ENCODE data around the gene NEK6.

The NEK6 gene

GRCh38 chr9:124261736-124262648 is 4.2 kb downstream of the NEK6 start:
- no peak for DNase-seq (ENCODE audit: low spot score)

- no peak for DNase-seq (ENCODE audit: low spot score)
Measured at GRCh38 chr9:124262649-124262972, 4.9 kb downstream of the NEK6 start.

- DNase-seq (ENCODE audit: low spot score) = no peak
Measured at GRCh38 chr9:124263213-124263612, 5.5 kb downstream of the NEK6 start.

- no peak for DNase-seq (ENCODE audit: low spot score)
Measured at GRCh38 chr9:124263800-124264426, 6.2 kb downstream of the NEK6 start.

GRCh38 chr9:124264823-124265233 is 7.1 kb downstream of the NEK6 start:
- DNase-seq (ENCODE audit: low spot score) = no peak

GRCh38 chr9:124265551-124265950 is 7.8 kb downstream of the NEK6 start:
- DNase-seq (ENCODE audit: low spot score) = no peak

GRCh38 chr9:124266139-124266825 is 8.5 kb downstream of the NEK6 start:
- DNase-seq (ENCODE audit: low spot score) = no peak

GRCh38 chr9:124266826-124267201 is 9.1 kb downstream of the NEK6 start:
- DNase-seq (ENCODE audit: low spot score) = no peak

- DNase-seq (ENCODE audit: low spot score) = no peak
Measured at GRCh38 chr9:124267271-124267807, 9.6 kb downstream of the NEK6 start.

- no peak for DNase-seq (ENCODE audit: low spot score)
Measured at GRCh38 chr9:124268248-124268647, 10.5 kb downstream of the NEK6 start.

- DNase-seq (ENCODE audit: low spot score) = no peak
Measured at GRCh38 chr9:124268661-124269060, 10.9 kb downstream of the NEK6 start.

- no peak for DNase-seq (ENCODE audit: low spot score)
Measured at GRCh38 chr9:124269556-124269955, 11.8 kb downstream of the NEK6 start.

- DNase-seq (ENCODE audit: low spot score) = no peak
Measured at GRCh38 chr9:124270504-124271335, 13.0 kb downstream of the NEK6 start.

- no peak for DNase-seq (ENCODE audit: low spot score)
Measured at GRCh38 chr9:124271660-124272059, 13.9 kb downstream of the NEK6 start.

GRCh38 chr9:124272118-124272517 is 14.4 kb downstream of the NEK6 start:
- DNase-seq (ENCODE audit: low spot score) = no peak

GRCh38 chr9:124272979-124273378 is 15.2 kb downstream of the NEK6 start:
- DNase-seq (ENCODE audit: low spot score) = no peak

- DNase-seq (ENCODE audit: low spot score) = no peak
Measured at GRCh38 chr9:124273427-124274160, 15.8 kb downstream of the NEK6 start.

- no peak for DNase-seq (ENCODE audit: low spot score)
Measured at GRCh38 chr9:124274226-124274625, 16.5 kb downstream of the NEK6 start.

- DNase-seq (ENCODE audit: low spot score) = no peak
Measured at GRCh38 chr9:124274738-124275137, 17.0 kb downstream of the NEK6 start.

- DNase-seq (ENCODE audit: low spot score) = no peak
Measured at GRCh38 chr9:124277420-124277819, 19.7 kb downstream of the NEK6 start.

- DNase-seq (ENCODE audit: low spot score) = no peak
Measured at GRCh38 chr9:124278054-124278540, 20.3 kb downstream of the NEK6 start.

All from putamen (tissue), 1 donor.